GM18520 (cell line): Measurements from ENCODE around the gene ARGLU1.

ENCODE experiments used
- ATAC-seq: cut with Tn5 transposase; IDR thresholded peaks from one replicate; pipeline ENCODE4 v1.9.1; 2021; ENCODE audit not compliant: unreplicated experiment

Gene ARGLU1

DNA sequence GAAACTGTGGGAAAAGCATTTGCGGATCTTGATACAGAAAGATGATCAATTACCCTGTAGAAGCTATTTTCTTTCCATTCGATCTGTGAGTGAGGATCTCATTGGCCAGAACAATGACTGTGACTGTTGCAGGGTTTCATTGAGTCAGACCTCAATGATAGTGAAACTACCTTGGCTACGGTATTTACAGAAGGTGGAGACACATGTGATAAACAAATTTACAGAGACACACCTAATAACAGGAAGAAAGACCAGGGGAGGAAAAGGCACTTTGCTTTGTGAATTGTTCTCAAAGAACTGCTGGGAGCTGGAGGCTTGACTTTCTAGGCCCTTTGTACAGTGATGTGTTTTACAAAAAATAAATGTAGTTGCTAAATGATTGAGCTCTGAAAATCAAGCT lies 19.9 kb upstream of the ARGLU1 start:
- ATAC-seq = no peak

DNA sequence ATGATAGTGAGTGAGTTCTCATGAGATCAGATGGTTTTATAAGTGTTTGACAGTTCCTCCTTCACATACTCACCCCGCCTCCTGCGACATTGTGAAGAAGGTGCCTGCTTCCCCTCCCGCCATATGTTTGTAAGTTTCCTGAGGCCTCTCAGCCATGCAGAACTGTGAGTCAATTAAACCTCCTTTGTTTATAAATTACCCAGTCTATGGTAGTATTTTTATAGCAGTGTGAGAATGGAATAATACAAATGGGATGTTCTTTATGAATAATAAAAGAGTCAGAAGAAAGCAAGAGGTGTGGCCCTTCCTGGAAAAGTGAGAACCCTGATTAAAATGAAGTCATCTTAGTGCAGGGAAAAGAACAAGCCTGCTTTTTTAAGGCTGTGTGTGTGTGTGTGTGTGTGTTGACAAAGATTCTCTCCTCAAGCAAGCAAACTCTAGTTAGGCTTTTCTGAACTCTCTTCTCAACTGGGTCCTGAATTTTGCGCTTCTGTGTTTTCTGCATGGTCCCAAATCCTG lies 18.8 kb upstream of the ARGLU1 start:
- no peak for ATAC-seq

DNA sequence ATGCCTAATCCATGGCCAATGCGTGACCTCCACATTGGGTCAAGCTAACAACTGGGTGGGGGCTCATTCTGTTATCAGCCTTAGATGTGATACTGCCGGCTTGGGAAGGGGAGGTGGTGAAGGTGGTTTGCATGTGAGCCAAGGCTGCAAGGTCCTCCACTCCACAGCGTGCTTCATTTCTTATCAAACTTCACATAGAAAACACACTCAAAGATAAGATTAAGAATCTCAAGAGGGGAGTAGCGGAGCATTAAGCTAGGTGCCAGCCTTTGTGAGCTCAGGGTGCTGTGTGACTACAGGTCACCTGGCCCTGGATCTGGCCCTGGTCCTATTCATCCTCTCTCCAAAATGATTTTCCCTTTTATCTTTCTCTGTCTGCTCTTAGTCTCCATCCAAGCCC lies 13.3 kb upstream of the ARGLU1 start:
- no peak for ATAC-seq

DNA sequence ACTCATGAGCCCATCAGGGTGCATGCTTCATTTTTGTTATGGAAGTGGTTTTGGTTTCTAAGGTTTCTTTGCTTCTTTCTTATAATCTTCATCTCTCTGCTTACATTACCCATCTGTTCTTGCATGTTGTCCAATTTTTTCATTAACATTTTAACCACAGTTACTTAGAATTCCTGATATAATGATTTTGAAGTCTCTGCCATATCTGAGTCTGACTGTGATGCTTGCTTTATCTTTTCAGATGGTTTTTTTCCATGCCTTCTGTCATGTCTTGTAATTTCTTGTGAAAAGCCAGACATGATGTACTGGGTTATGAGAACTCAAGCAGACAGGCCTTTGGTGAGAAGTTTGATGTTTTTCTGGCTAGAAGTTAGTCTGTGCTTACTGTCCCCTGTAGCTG lies 8.0 kb upstream of the ARGLU1 start:
- ATAC-seq = no peak

DNA sequence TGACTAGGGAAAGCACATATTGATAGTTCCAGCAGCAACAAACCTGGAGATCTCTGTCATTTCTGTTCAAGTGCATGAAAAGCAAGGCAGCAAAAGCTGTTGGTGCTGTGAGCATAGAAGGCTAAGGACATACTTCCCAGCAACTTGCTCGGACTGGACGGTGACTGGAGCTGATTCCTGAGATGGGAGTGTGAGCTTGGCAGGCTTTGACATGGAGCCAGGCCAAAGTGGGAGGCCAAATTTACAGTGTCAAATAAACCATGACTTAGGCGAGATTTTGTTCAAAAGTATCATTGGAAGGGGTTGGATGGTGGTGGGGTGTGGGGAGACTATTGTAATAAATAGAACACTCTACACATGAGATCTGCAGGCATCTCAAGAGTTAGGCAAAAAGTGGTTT lies 5.9 kb upstream of the ARGLU1 start:
- no peak for ATAC-seq

DNA sequence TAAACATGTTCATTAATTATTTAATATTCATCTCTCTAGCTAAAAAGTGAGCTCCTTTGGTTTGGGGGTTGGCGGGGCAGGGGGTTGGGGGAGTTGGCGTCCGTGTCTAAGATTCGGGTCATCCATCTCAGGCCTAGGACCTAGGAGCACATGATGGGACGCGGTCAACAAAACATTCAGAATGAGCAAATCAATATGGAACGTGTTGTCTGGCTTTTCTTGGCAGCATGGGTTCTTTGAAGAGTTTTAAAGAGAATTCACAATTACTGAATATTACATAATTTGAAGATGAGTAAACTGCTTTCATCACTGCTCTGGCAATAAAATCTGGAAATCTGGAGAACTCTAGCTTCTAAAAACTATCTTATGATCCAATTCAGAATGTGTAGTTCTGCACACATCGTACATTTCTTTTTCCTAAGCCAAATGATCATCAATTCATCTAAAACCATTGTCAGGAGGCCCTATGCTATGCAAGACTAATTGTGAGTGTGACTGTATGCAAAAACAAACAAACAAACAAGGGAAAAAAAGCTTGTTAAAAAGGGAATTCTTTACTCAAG lies 5.4 kb upstream of the ARGLU1 start:
- ATAC-seq = no peak

DNA sequence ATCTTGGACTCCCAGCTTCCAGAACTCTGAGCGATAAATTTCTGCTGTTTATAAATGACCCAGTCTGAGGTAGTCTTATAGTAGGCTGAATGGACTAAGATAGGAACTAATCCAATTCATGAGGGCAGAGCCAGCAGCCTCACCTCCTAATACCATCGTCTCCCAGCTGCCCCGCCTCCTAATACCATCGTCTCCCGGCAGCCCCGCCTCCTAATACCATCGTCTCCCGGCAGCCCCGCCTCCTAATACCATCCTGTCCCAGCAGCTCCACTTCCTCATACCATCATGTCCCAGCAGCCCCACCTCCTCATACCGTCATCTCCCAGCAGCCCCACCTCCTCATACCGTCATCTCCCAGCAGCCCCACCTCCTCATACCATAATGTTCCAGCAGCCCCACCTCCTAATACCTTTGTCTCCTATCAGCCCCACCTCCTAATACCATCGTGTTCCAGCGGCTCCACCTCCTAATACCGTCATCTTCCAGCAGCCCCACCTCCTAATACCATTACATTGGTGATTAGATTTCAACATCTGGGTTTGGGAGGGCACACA lies 2.4 kb upstream of the ARGLU1 start:
- ATAC-seq = no peak

DNA sequence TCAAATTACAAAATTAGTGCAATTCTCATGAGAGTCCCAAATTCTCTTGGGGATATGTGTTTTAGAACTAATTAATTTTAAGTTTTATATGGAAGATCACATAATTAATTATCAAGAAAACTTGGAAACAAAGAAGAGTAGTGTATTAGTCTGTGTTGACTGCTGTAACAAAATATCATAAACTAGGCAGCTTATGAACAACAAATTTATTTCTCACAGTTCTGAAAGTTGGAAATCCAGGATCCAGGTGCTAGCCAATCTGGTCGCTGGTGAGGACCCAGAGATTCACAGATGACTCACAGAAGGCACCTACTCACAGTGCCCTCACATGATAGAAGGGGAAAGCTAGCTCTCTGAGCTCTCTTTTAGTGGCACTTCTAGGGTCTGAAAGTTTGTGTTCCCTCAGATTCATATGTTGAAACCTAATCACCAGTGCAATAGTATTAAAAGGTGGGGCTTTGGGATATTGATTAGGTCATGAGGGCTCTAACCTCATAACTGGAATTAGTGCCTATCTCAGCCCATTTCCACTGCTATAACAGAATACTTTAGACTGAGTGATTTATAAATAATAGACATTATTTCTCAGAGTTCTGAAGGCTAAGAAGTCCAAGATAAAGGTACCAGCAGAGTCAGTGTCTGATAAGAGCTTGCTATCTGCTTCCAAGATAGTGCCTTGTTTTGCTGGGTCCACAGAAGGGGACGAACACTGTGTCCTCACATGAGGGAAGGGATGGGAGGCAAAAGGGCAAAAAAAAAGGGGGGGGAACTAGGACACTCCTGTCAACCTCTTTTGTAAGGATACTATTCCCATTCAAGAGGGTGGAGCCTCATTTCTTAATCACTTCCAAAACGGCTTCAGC lies 1.5 kb upstream of the ARGLU1 start:
- ATAC-seq = no peak

DNA sequence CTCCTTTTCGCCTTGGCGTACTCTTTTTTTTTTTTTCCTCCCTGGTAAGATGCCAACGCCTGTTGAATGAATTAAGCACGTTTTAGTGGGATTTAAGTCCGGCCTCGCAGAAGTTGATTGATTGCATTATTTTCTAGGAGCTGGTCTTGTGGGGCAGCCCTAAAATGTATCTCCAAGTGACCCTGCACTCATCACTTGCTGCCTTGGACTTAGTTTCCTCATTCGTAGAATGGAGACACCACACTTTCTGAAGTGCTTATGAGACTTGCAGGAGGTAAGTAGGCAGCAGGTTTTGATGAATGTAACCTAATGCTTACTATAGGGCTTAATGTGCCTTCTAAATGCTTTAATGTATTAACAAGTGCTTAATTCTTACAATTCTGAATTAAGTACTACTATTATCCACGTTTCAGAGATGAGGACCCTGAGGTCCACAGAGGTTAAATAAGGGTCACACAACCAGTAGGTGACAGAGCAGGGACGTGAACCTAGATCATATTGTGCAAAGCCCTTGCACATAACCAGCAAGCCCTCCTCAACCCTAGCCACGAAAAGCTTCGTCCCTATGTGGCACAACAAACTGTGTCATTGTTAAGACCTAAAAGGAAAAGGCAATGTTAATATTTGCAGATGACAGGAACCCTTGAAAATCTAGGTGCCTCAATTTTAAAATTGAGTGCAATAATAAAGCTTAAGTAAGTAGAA lies 514 bp upstream of the ARGLU1 start:
- peak; percentile 10 for ATAC-seq

DNA sequence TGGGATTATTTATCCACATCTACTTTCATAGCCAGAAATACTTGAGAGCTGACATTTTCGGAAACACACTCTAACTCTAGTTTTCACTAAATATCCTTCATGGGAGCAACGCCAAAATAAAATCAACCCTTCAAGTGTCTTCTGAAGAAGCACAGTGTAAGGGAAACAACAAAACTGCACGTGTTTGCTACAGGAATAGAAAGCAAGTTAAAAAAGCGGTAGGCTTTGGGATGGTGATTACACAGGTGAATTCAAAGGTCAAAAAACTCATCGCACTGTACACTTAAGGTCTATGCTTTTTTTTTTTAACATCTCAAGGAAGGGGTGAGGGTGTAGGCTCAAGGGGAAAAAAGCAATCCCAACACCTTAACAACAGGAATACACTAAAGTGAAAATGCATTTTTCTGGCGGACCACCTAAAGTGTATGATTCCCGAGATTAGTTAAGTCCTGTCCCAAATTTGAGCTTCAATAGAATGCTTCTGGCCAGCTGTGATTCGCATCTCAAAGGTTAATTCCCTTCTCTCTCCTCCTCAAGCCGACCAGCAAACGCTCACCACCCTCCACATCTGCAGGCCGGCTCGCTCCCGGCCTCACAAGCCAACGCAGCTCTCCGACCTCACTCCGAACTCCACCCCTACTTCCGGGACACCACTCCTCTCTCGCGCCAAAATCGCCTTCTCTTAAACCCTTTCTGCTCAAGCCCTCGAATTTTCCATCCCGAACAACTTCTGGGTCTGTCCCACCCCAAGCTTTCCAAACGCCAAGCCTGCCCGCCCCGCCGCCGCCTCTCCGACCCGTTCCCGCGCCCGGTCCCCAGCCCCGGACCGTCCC lies 1.1 kb downstream of the ARGLU1 start:
- peak; percentile 31 for ATAC-seq

DNA sequence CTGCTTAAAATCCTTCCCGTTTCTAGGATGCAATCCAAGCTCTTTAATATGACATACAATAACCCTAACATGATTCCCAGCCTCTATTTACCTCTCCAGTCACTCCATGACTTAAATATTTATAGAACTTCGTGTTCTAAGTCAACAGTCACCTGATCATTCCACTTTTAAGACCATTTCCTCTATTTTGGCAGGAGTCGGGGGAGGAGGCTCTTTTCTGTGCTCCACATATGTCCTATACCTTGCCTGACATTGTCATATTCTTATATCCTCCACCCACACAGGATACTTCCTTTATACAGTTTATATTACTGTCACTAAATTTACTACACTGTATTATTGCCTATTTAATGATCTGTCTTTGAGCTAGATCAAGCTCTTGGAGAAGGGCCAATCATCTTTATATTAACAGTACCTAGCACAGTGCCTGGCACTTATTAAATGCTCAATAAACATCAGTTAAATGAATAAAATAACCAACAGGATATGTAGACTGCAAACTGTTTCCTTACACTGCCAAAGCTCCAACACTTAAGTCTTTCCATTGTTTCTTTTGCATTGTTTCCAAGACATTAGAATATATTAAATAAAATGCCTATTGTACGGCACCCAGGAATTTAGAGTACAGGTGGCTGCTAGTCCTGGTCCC lies 2.7 kb downstream of the ARGLU1 start:
- ATAC-seq = no peak

DNA sequence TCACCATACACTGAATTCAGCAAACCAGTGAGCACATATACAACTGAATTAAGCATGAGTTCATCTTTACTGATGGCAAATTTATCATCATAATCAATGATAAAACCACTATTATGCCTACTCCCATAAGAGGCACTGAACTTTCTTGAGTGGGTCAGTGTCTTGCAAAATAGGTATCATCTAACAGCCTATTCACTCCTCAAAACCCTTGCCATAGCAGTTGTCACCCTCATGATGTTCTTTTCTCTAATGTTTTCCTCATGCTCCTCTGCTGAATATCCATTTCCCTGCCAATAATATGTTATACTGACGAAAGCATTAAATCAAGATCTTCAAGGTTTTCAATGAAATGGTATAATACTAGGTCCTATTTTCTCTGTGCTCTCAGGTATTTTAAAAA lies 5.6 kb downstream of the ARGLU1 start:
- ATAC-seq = no peak

DNA sequence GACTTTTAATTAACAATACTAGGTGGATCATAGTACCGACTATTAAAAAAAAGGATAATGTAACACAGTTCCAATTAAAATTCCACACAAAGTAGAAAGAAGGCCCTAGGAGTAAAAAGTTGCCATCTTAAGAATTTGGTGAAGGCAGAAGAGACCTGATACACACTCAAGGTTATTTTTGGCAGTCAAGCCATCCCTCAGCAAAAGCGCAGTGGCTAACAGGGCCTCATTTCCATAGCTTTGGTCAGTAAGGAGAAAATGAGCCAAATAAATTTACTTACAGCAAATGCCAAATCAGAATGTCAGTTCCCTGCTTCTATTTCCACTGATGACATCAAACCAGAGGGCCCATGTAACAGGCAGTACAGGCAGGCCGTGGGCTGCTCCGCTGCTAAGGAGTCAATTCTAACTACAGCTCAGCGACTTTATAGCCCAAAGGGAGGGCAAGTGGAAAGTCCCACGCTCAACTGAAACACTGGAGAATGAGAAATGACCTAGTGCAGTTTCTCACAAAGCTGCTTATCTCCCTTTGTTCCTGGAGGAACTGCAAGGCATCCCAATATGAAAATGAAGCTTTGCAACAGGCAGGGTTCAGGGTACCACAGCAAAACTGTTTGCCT lies 6.3 kb downstream of the ARGLU1 start:
- peak; percentile 83 for ATAC-seq

DNA sequence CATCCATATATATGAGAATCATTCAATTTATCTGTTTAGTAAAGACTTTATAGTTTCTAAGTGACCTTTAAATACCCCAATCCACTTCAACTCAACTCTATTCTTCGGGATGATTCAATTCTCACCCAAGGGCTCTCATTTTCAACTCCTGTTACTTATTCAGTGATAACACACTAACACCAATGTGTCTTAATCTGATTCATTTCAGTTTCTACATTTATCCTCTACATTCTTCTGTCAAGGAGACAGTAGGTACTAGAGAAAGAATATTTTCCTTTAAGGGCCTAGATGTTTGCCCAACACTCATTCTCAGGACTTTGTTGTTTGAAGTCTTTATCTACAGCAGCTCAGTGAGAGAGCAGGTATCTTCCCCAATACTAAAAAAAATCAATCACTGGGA lies 7.1 kb downstream of the ARGLU1 start:
- peak; percentile 65 for ATAC-seq

DNA sequence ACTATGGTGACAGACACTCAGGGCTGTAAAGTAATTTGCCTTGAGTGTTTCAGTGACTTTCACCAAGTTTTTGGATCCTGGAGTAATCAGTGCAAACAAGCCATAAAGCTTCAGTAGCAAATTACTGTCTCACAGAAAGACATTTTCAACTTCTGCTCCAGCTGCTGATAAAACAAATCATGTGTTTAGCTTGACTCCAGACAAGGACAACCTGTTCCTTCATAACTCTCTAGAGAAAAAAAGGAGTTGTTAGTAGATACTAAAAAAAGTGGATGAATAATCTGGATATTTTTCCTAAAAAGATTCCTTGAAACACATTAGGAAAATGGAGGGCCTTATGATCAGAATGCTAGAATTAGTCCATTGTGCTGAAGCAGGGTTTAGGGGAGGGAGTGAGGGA lies 9.4 kb downstream of the ARGLU1 start:
- no peak for ATAC-seq

DNA sequence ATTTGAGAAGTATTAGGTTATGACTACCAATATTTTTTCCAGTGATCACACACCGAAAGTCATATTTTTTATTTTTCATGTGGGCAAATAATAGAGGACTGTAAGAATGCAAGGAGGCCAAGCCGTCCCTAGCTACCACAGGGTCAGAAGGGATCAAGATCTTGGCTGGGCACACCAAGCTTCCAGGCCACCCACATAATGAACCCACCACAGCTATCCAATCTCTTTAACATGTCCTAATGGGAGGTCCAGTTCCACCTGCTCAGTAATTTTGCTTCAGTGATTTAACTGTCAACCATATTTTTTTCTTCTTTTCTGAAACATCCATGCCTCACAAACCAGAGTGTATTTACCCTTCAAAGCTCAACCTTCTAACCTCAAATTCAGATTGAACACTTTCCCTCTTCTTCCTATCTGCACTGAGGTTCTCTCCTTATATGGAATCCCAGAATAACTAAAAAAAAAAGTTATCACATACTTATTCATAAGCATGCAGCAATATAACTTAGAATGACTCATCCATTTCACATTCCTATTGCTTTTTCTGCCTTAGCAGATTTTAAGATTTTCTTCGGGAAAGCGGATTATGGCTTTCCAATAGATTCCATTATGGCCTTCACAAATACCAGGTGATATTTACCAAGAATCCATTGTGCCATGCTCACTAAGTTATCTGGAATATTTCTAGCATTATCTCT lies 12.2 kb downstream of the ARGLU1 start:
- no peak for ATAC-seq

DNA sequence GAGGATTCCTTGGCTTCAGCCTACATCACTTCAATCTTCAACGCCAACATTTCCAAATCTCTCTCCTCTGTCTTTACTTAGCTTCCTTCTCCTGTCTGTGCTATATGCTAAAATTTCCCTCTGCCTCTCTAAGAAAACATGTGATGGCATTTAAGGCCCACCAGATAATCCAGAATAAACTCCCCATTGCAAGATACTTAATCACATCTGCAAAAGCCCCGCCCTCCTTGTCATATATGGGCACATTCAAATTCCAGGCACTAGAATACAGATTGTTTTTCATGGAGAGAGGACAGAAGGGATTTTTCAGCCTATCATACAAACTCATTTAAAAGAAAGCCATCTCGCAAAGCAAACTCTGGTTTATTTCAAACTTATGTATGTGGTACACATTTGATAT lies 16.2 kb downstream of the ARGLU1 start:
- no peak for ATAC-seq

DNA sequence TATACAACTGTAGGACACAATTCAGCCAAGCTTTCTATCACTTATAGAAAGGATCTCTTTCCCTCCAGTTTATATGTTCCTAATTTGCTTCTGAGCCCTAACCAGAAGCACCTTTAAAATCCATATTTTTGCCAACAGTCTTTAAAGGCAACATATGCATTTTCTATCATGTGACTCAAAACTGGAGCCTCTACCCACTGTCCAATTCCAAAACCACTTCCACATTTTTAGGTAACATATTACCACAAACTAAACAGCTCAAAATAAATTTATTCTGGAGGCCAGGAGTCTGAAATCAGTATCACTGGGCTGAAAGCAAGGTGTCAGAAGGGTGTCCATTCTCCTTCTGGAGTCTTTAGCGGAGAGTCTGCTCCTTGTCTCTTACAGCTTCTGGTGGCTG lies 16.6 kb downstream of the ARGLU1 start:
- ATAC-seq = no peak

DNA sequence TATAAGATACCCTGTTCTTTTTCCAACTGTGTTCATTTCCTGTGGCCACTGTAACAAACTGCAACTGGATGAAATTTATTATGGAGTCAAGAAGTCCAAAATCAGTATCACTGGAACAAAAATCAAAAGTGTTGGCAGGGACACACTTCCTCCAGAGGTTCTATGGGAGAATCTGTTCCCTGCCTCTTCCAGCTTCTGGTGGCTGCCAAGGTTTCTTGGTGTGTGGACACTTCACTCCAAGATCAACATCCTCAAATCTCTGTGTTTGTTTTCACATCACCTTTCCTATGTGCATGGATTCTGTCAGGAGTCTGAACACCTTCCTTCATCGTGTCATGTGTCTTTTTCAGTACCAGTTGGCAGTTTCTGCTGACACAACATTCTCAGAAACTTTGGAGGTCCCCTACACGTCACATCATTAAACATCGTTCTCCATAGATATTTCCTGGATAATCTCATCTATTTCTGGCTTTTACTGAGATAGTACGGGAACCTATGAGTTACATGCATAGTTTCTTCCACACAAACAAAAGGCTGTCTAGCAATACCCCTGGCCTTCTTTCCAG lies 17.3 kb downstream of the ARGLU1 start:
- ATAC-seq = no peak
